ENCODE results near the gene SLC5A11. TPM values are rescaled to one million over a fixed set of nuclear protein-coding genes. Genes with fewer than 3 reads are reported as not detected.

The SLC5A11 gene, protein sequence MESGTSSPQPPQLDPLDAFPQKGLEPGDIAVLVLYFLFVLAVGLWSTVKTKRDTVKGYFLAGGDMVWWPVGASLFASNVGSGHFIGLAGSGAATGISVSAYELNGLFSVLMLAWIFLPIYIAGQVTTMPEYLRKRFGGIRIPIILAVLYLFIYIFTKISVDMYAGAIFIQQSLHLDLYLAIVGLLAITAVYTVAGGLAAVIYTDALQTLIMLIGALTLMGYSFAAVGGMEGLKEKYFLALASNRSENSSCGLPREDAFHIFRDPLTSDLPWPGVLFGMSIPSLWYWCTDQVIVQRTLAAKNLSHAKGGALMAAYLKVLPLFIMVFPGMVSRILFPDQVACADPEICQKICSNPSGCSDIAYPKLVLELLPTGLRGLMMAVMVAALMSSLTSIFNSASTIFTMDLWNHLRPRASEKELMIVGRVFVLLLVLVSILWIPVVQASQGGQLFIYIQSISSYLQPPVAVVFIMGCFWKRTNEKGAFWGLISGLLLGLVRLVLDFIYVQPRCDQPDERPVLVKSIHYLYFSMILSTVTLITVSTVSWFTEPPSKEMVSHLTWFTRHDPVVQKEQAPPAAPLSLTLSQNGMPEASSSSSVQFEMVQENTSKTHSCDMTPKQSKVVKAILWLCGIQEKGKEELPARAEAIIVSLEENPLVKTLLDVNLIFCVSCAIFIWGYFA
- polyA plus RNA-seq (2013, experiment 1 of 2) = 0.01 TPM
- 0.03 TPM for polyA plus RNA-seq (2013, experiment 2 of 2)

GRCh38 chr16:24845726-24846547, at the start of gene SLC5A11:
Gene SLC5A11 (plus strand): TSS chr16:24845963. CDS start chr16:24858644, 12,681 bp downstream.
- Histone ChIP-seq H2BK120ac (ENCODE audit: low read depth, low read length) (no peak within 1 kb of the TSS), H3K9me3 (replicated peaks in 1 of 2; ENCODE audit: control insufficient read depth in 2 of 2, insufficient read depth in 1 of 2, low read depth in 1 of 2, low read length in 2 of 2) (no peaks in the 10 kb centered on the region), H4K8ac (ENCODE audit: low read depth, low read length) (no peak within 1 kb of the TSS), H3K4me2 (ENCODE audit: insufficient read depth, low read length, poor library complexity, severe bottlenecking) (no peak within 1 kb of the TSS), H2AK5ac (ENCODE audit: low read depth, low read length) (no peak within 1 kb of the TSS), H3K23ac (ENCODE audit: low read depth, low read length, poor library complexity) (no peak within 1 kb of the TSS), H2AFZ (ENCODE audit: low read length) (no peak within 1 kb of the TSS), H3K27me3 (ENCODE audit: control insufficient read depth in 3 of 3, insufficient read depth in 3 of 3, low read depth in 1 of 3, low read length in 3 of 3) (no peaks in the 10 kb centered on the region), H3K27ac (replicated peaks; ENCODE audit: low read length) (no peak within 1 kb of the TSS), H3K4ac (ENCODE audit: low read length) (no peak within 1 kb of the TSS), H3K14ac (ENCODE audit: low read length) (peak within 1 kb of the TSS; percentile 82), H2BK15ac (ENCODE audit: low read length) (no peak within 1 kb of the TSS), H4K91ac (ENCODE audit: low read depth, low read length, poor library complexity) (peak within 1 kb of the TSS; percentile 5), H2BK12ac (ENCODE audit: low read length) (no peak within 1 kb of the TSS), H3K4me1 (ENCODE audit: control insufficient read depth in 2 of 2, insufficient read depth in 1 of 2, low read depth in 1 of 2, low read length in 2 of 2) (no peaks in the 10 kb centered on the region), H3K79me1 (ENCODE audit: low read depth, low read length) (no peaks in the 10 kb centered on the region), H3K4me3 (ENCODE audit: low read length in 2 of 2) (peak within 1 kb of the TSS in 1 of 2 donors; percentile 41), H3K9ac (ENCODE audit: low read depth, low read length, poor library complexity) (no peak within 1 kb of the TSS), H3K36me3 (replicated peaks in 1 of 2; ENCODE audit: control insufficient read depth in 2 of 2, insufficient read depth in 2 of 2, low read length in 2 of 2) (no peaks in the 10 kb centered on the region), H2BK5ac (ENCODE audit: low read length) (no peak within 1 kb of the TSS), H3K18ac (ENCODE audit: low read length) (peak within 1 kb of the TSS; percentile 12)
- no CpG with 5 or more reads among the region's 21 CpGs for WGBS, 2 donors (ENCODE audit: extremely low coverage in 2 of 2, insufficient read length in 2 of 2, insufficient replicate concordance in 1 of 2)
- no peak for DNase-seq (ENCODE audit: low spot score)

- Histone ChIP-seq H2BK12ac (ENCODE audit: low read length) (no peak overlapping the region), H2BK120ac (ENCODE audit: low read depth, low read length) (no peak overlapping the region), H3K27me3 (ENCODE audit: control insufficient read depth in 3 of 3, insufficient read depth in 3 of 3, low read depth in 1 of 3, low read length in 3 of 3) (no peaks in the 10 kb centered on the region), H3K36me3 (replicated peaks in 1 of 2; ENCODE audit: control insufficient read depth in 2 of 2, insufficient read depth in 2 of 2, low read length in 2 of 2) (peaks cover 54 to 99% of the 10 kb centered on the region in 2 donors), H2BK15ac (ENCODE audit: low read length) (no peak overlapping the region), H3K18ac (ENCODE audit: low read length) (no peak overlapping the region), H3K9me3 (replicated peaks in 1 of 2; ENCODE audit: control insufficient read depth in 2 of 2, insufficient read depth in 1 of 2, low read depth in 1 of 2, low read length in 2 of 2) (no peaks in the 10 kb centered on the region), H3K4me1 (ENCODE audit: control insufficient read depth in 2 of 2, insufficient read depth in 1 of 2, low read depth in 1 of 2, low read length in 2 of 2) (no peaks in the 10 kb centered on the region), H2AFZ (ENCODE audit: low read length) (no peak overlapping the region), H3K14ac (ENCODE audit: low read length) (no peak overlapping the region), H3K4me2 (ENCODE audit: insufficient read depth, low read length, poor library complexity, severe bottlenecking) (no peak overlapping the region), H3K4me3 (ENCODE audit: low read length in 2 of 2) (no peak overlapping the region), H2BK5ac (ENCODE audit: low read length) (no peak overlapping the region), H2AK5ac (ENCODE audit: low read depth, low read length) (no peak overlapping the region), H3K27ac (replicated peaks; ENCODE audit: low read length) (no peak overlapping the region), H3K9ac (ENCODE audit: low read depth, low read length, poor library complexity) (no peak overlapping the region), H3K23ac (ENCODE audit: low read depth, low read length, poor library complexity) (no peak overlapping the region), H4K91ac (ENCODE audit: low read depth, low read length, poor library complexity) (no peak overlapping the region), H3K4ac (ENCODE audit: low read length) (no peak overlapping the region), H4K8ac (ENCODE audit: low read depth, low read length) (no peak overlapping the region), H3K79me1 (ENCODE audit: low read depth, low read length) (no peaks in the 10 kb centered on the region)
- DNase-seq (ENCODE audit: low spot score) = no peak
- no CpG with 5 or more reads among the region's 4 CpGs for WGBS, 2 donors (ENCODE audit: extremely low coverage in 2 of 2, insufficient read length in 2 of 2, insufficient replicate concordance in 1 of 2)
Observed at GRCh38 chr16:24800586-24800985, 45.2 kb upstream of the SLC5A11 start.

DNA sequence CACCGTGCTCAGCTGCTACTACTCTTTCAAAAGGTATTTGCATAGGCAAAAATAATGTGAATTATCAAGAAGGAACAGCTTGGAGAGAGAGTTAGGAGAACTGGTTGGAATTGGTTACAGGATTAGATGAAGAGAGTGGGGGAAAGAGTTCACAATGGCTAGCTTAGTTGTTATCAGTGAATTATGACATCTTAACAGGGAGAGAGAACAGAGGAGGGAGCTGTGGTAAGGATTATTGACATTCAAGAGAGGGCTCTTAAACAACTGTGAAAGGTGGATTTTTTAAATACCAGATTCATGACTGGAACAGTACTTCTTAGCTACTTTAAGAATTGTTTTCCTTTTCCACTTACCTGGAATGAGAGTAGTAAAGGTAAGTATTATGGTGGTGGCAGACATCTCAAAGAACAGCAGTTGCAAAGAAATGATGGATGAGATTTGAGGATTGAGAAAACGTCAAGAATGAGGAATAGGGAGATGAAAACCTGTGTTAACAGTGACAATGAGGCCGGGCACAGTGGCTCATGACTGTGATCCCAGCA, 43.9 kb upstream of the SLC5A11 start:
- Histone ChIP-seq H2AK5ac (ENCODE audit: low read depth, low read length) (no peak overlapping the region), H3K36me3 (replicated peaks in 1 of 2; ENCODE audit: control insufficient read depth in 2 of 2, insufficient read depth in 2 of 2, low read length in 2 of 2) (peaks cover 54 to 99% of the 10 kb centered on the region in 2 donors), H2BK15ac (ENCODE audit: low read length) (no peak overlapping the region), H3K4ac (ENCODE audit: low read length) (no peak overlapping the region), H4K8ac (ENCODE audit: low read depth, low read length) (no peak overlapping the region), H3K27ac (replicated peaks; ENCODE audit: low read length) (no peak overlapping the region), H3K27me3 (ENCODE audit: control insufficient read depth in 3 of 3, insufficient read depth in 3 of 3, low read depth in 1 of 3, low read length in 3 of 3) (no peaks in the 10 kb centered on the region), H3K9me3 (replicated peaks in 1 of 2; ENCODE audit: control insufficient read depth in 2 of 2, insufficient read depth in 1 of 2, low read depth in 1 of 2, low read length in 2 of 2) (no peaks in the 10 kb centered on the region), H3K23ac (ENCODE audit: low read depth, low read length, poor library complexity) (no peak overlapping the region), H3K14ac (ENCODE audit: low read length) (no peak overlapping the region), H2BK120ac (ENCODE audit: low read depth, low read length) (no peak overlapping the region), H2BK12ac (ENCODE audit: low read length) (no peak overlapping the region), H3K9ac (ENCODE audit: low read depth, low read length, poor library complexity) (no peak overlapping the region), H3K4me1 (ENCODE audit: control insufficient read depth in 2 of 2, insufficient read depth in 1 of 2, low read depth in 1 of 2, low read length in 2 of 2) (no peaks in the 10 kb centered on the region), H3K79me1 (ENCODE audit: low read depth, low read length) (no peaks in the 10 kb centered on the region), H3K18ac (ENCODE audit: low read length) (no peak overlapping the region), H2BK5ac (ENCODE audit: low read length) (no peak overlapping the region), H4K91ac (ENCODE audit: low read depth, low read length, poor library complexity) (no peak overlapping the region), H3K4me3 (ENCODE audit: low read length in 2 of 2) (no peak overlapping the region), H2AFZ (ENCODE audit: low read length) (no peak overlapping the region), H3K4me2 (ENCODE audit: insufficient read depth, low read length, poor library complexity, severe bottlenecking) (no peak overlapping the region)
- WGBS, 2 donors (ENCODE audit: extremely low coverage in 2 of 2, insufficient read length in 2 of 2, insufficient replicate concordance in 1 of 2) = no CpG with 5 or more reads among the region's 3 CpGs
- no peak for DNase-seq (ENCODE audit: low spot score)
